ENCODE data around the gene GPRIN1. TPM values are rescaled to one million over a fixed set of nuclear protein-coding genes. Genes with fewer than 3 reads are reported as not detected.
A peak's percentile ranks its signal among the peaks of the same experiment; 100 is the strongest.

GPRIN1 gene
- total RNA-seq, 4 donors from 2014 or later: 1.6 to 9.7 (median 3.6) TPM

- Histone ChIP-seq H3K4me3 (peak overlapping the region in 1 of 4 donors; percentile 17), H3K27ac (no peak overlapping the region), H3K36me3 (no peaks in the 10 kb centered on the region), H3K9me3 (no peaks in the 10 kb centered on the region), H3K27me3 (peaks cover 93% of the 10 kb centered on the region), H3K4me1 (peaks cover 6 to 20% (median 14%) of the 10 kb centered on the region in 4 donors)
- 4 to 17% methylated on average over 15 to 32 of the region's 32 CpGs for WGBS, 2 donors (ENCODE audit: low coverage in 1 of 2)
- intact Hi-C loops (cut with DNase I; ENCODE audit: low total_unique reads) (no loop called here), in situ Hi-C loops (cut with MboI; ENCODE audit: low pct_ligation_motif_present in 1 of 4, low pct_unique_long_range_greater_than_20kb in 1 of 4, low sequenced_read_pairs in 3 of 4) (no loop called here)
- TF ChIP-seq, protein P1, sequence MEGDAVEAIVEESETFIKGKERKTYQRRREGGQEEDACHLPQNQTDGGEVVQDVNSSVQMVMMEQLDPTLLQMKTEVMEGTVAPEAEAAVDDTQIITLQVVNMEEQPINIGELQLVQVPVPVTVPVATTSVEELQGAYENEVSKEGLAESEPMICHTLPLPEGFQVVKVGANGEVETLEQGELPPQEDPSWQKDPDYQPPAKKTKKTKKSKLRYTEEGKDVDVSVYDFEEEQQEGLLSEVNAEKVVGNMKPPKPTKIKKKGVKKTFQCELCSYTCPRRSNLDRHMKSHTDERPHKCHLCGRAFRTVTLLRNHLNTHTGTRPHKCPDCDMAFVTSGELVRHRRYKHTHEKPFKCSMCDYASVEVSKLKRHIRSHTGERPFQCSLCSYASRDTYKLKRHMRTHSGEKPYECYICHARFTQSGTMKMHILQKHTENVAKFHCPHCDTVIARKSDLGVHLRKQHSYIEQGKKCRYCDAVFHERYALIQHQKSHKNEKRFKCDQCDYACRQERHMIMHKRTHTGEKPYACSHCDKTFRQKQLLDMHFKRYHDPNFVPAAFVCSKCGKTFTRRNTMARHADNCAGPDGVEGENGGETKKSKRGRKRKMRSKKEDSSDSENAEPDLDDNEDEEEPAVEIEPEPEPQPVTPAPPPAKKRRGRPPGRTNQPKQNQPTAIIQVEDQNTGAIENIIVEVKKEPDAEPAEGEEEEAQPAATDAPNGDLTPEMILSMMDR (IDR thresholded peaks at IDR 0.05): no peak
- TF ChIP-seq EP300 (IDR thresholded peaks at IDR 0.05; ENCODE audit: low read depth): no peak
- DNase-seq: no peak
Measured at GRCh38 chr5:176620333-176620981, 10.5 kb upstream of the GPRIN1 start.

- Histone ChIP-seq H3K4me1 (peaks cover 6 to 20% (median 14%) of the 10 kb centered on the region in 4 donors), H3K27ac (no peak overlapping the region), H3K27me3 (peaks cover 93% of the 10 kb centered on the region), H3K4me3 (peak overlapping the region in 1 of 4 donors; percentile 4), H3K36me3 (no peaks in the 10 kb centered on the region), H3K9me3 (no peaks in the 10 kb centered on the region)
- in situ Hi-C loops (cut with MboI; ENCODE audit: low pct_ligation_motif_present in 1 of 4, low pct_unique_long_range_greater_than_20kb in 1 of 4, low sequenced_read_pairs in 3 of 4) (no loop called here), intact Hi-C loops (cut with DNase I; ENCODE audit: low total_unique reads) (no loop called here)
- TF ChIP-seq EP300 (IDR thresholded peaks at IDR 0.05; ENCODE audit: low read depth): no peak
- TF ChIP-seq, protein P1 (IDR thresholded peaks at IDR 0.05): no peak
- no peak for TF ChIP-seq POLR2A (IDR thresholded peaks at IDR 0.05)
- no peak for DNase-seq
- 41% methylated on average over 41 of the region's 59 CpGs; no CpG with 5 or more reads in 1 of the 2 donors for WGBS, 2 donors (ENCODE audit: low coverage in 1 of 2)
Measured at GRCh38 chr5:176619569-176620332, 9.8 kb upstream of the GPRIN1 start.

DNA sequence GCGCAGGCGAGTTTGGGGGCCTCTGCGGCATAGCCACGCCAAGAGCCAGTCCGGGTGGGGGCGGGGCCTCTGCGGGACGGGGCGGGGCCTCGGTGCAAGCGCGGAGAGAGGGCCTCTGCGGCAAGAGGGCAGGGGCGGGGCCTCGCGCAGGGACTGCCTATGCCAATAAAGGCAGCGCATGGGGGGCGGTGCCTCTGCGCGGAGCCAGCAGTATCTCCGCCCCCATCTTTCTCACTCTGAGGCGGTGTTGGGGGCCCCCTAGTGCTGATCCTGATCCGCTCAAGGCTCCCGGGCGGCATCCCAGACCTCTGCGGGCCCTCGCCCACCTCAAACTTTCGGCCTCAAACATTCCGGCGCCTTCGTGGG, 9.2 kb upstream of the GPRIN1 start:
- WGBS, 2 donors (ENCODE audit: low coverage in 1 of 2): 22% methylated on average over 14 of the region's 31 CpGs; no CpG with 5 or more reads in 1 of the 2 donors
- Histone ChIP-seq H3K4me1 (peaks cover 6 to 20% (median 14%) of the 10 kb centered on the region in 4 donors), H3K36me3 (no peaks in the 10 kb centered on the region), H3K27ac (no peak overlapping the region), H3K4me3 (peak overlapping the region in 1 of 4 donors; percentile 4), H3K9me3 (no peaks in the 10 kb centered on the region), H3K27me3 (peaks cover 87% of the 10 kb centered on the region)
- TF ChIP-seq, protein P1 (IDR thresholded peaks at IDR 0.05): peak in 1 of 5 experiments; percentile 8
- TF ChIP-seq POLR2AphosphoS5 (IDR thresholded peaks at IDR 0.05) (no peak), EP300 (IDR thresholded peaks at IDR 0.05; ENCODE audit: low read depth) (no peak), POLR2A (IDR thresholded peaks at IDR 0.05) (no peak)
- intact Hi-C loops (cut with DNase I; ENCODE audit: low total_unique reads) (no loop called here), in situ Hi-C loops (cut with MboI; ENCODE audit: low pct_ligation_motif_present in 1 of 4, low pct_unique_long_range_greater_than_20kb in 1 of 4, low sequenced_read_pairs in 3 of 4) (no loop called here)
- DNase-seq: peak; percentile 47

DNA sequence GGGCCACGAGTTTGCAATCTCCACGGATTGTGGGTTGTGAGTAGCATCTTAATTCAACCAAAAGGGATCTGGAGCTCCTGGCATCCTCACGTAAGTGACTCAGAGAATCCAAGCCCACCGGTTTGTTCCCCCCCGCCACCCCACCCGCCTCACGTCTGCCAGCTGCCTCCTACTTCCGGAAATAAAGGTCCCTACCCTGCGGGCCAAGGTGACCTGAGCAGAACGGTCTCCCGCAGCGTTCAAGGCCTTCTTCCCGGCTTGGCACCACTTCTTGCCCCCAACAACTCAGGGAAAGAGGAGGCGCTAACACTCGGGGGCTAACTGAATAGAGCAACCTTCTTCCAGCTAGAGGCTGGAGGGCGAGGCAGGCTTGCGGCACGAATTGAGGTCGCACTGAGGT, 8.8 kb upstream of the GPRIN1 start:
- intact Hi-C loops (cut with DNase I; ENCODE audit: low total_unique reads): no loop called here
- in situ Hi-C loops (cut with MboI; ENCODE audit: low pct_ligation_motif_present in 1 of 4, low pct_unique_long_range_greater_than_20kb in 1 of 4, low sequenced_read_pairs in 3 of 4): no loop called here
- H3K27me3 ChIP-seq: peaks cover 83% of the 10 kb centered on the region
- H3K27ac ChIP-seq: no peak overlapping the region
- WGBS, 2 donors (ENCODE audit: low coverage in 1 of 2): 54% methylated on average over 19 of the region's 19 CpGs; no CpG with 5 or more reads in 1 of the 2 donors
- DNase-seq: no peak
- no peaks in the 10 kb centered on the region for H3K36me3 ChIP-seq
- H3K9me3 ChIP-seq: no peaks in the 10 kb centered on the region
- peaks cover 6 to 20% (median 14%) of the 10 kb centered on the region in 4 donors for H3K4me1 ChIP-seq
- no peak for TF ChIP-seq EP300 (IDR thresholded peaks at IDR 0.05; ENCODE audit: low read depth)
- TF ChIP-seq POLR2A (IDR thresholded peaks at IDR 0.05): no peak
- TF ChIP-seq, protein P1 (IDR thresholded peaks at IDR 0.05): no peak
- TF ChIP-seq POLR2AphosphoS5 (IDR thresholded peaks at IDR 0.05): no peak
- H3K4me3 ChIP-seq: peak overlapping the region in 1 of 4 donors; percentile 4

Measured in transverse colon (tissue), 4 donors.